ENCODE measurements around the gene MRPL20.

MRPL20 gene

GRCh38 chr1:1397839-1398523, 9.1 kb downstream of the MRPL20 start:
- Histone ChIP-seq H3K27me3 (no peaks in the 10 kb centered on the region), H3K36me3 (peaks cover 71% of the 10 kb centered on the region), H3K9me3 (no peaks in the 10 kb centered on the region), H3K4me3 (ENCODE audit: low read depth, low read length) (peak overlapping the region; percentile 87), H3K4me1 (no peaks in the 10 kb centered on the region; the same call in 1 of the 2 replicates)
- TF ChIP-seq CTCF (IDR thresholded peaks at IDR 0.05; ENCODE audit: low read depth, low read length) = no peak
- no peak for DNase-seq

GRCh38 chr1:1395166-1395565, 11.9 kb downstream of the MRPL20 start:
- Histone ChIP-seq H3K9me3 (no peaks in the 10 kb centered on the region), H3K4me1 (no peaks in the 10 kb centered on the region), H3K36me3 (peaks cover 72% of the 10 kb centered on the region), H3K4me3 (ENCODE audit: low read depth, low read length) (no peak overlapping the region), H3K27me3 (no peaks in the 10 kb centered on the region)
- DNase-seq = no peak
- TF ChIP-seq CTCF (IDR thresholded peaks at IDR 0.05; ENCODE audit: low read depth, low read length) = no peak

GRCh38 chr1:1394116-1394515, 13.0 kb downstream of the MRPL20 start:
- peaks cover 79% of the 10 kb centered on the region for H3K36me3 ChIP-seq
- TF ChIP-seq CTCF (IDR thresholded peaks at IDR 0.05; ENCODE audit: low read depth, low read length) = no peak
- DNase-seq = no peak

GRCh38 chr1:1393428-1393827, 13.7 kb downstream of the MRPL20 start:
- no peaks in the 10 kb centered on the region for H3K27me3 ChIP-seq
- no peak overlapping the region for H3K4me3 ChIP-seq (ENCODE audit: low read depth, low read length)
- H3K36me3 ChIP-seq = peaks cover 86% of the 10 kb centered on the region
- H3K4me1 ChIP-seq = no peaks in the 10 kb centered on the region
- no peak for TF ChIP-seq CTCF (IDR thresholded peaks at IDR 0.05; ENCODE audit: low read depth, low read length)
- H3K9me3 ChIP-seq = no peaks in the 10 kb centered on the region
- no peak for DNase-seq

More at GRCh38 chr1:1394116-1394515, 13.0 kb downstream of the MRPL20 start:
- H3K27me3 ChIP-seq = no peaks in the 10 kb centered on the region
- no peak overlapping the region for H3K4me3 ChIP-seq (ENCODE audit: low read depth, low read length)
- no peaks in the 10 kb centered on the region for H3K4me1 ChIP-seq
- no peaks in the 10 kb centered on the region for H3K9me3 ChIP-seq

GRCh38 chr1:1393014-1393413, 14.1 kb downstream of the MRPL20 start:
- no peaks in the 10 kb centered on the region for H3K27me3 ChIP-seq
- no peaks in the 10 kb centered on the region for H3K4me1 ChIP-seq
- H3K9me3 ChIP-seq = no peaks in the 10 kb centered on the region
- peaks cover 90% of the 10 kb centered on the region for H3K36me3 ChIP-seq
- no peak for DNase-seq
- no peak overlapping the region for H3K4me3 ChIP-seq (ENCODE audit: low read depth, low read length)
- no peak for TF ChIP-seq CTCF (IDR thresholded peaks at IDR 0.05; ENCODE audit: low read depth, low read length)

- Histone ChIP-seq H3K4me3 (ENCODE audit: low read depth, low read length) (no peak overlapping the region), H3K27me3 (no peaks in the 10 kb centered on the region), H3K36me3 (peaks cover 94% of the 10 kb centered on the region), H3K4me1 (no peaks in the 10 kb centered on the region), H3K9me3 (no peaks in the 10 kb centered on the region)
- no peak for TF ChIP-seq CTCF (IDR thresholded peaks at IDR 0.05; ENCODE audit: low read depth, low read length)
- no peak for DNase-seq
Observed at GRCh38 chr1:1391225-1391624, 15.9 kb downstream of the MRPL20 start.
